Measurements from ENCODE around the gene SLC25A12. TPM values are rescaled to one million over a fixed set of nuclear protein-coding genes. Genes with fewer than 3 reads are reported as not detected.
A peak's percentile ranks its signal among the peaks of the same experiment; 100 is the strongest.
"Not testable (repeated sequence)": the region's sequence is repeated elsewhere in the genome, so short reads cannot be mapped to it uniquely, and the experiment has no call there.

The SLC25A12 gene
- total and polyA plus RNA-seq, 2 of the 13 experiments (the other 11 are each of a cell fraction or from before 2014, with no cell fraction given): 8.1 to 15.9 TPM

- TF ChIP-seq ATF7 (IDR thresholded peaks at IDR 0.05): no peak
- TF ChIP-seq ATF7 (CRISPR knock-in tag; IDR thresholded peaks at IDR 0.05): no peak
- no peak for TF ChIP-seq SMAD9 (CRISPR knock-in tag; IDR thresholded peaks at IDR 0.05)
Measured at GRCh38 chr2:171785450-171785849, 108.6 kb downstream of the SLC25A12 start (continued).

GRCh38 chr2:171778515-171778914 is 115.5 kb downstream of the SLC25A12 start:
- intact Hi-C loops (cut with micrococcal nuclease; ENCODE audit: unreplicated experiment): no loop called here
- DNase-seq (ENCODE audit: low spot score) (no peak), ATAC-seq (no peak), FAIRE-seq (no peak)
- BruUV-seq (replicated peaks): no TSS peak
- CTCF ChIA-PET (ENCODE audit: low intra/inter-chr PET ratio, low total read pairs): no interaction called here
- Histone ChIP-seq H3K4me1 (ENCODE audit: insufficient read depth, low read length) (peaks cover 6% of the 10 kb centered on the region; the same call in 1 of the 2 replicates), H3K4me3 (replicated peaks in 1 of 3; ENCODE audit: insufficient read depth in 1 of 3, low read depth in 2 of 3, low read length in 3 of 3) (no peak overlapping the region), H3K36me3 (replicated peaks in 1 of 2; ENCODE audit: control insufficient read depth in 1 of 2, insufficient read depth in 2 of 2, low read length in 2 of 2) (no peaks in the 10 kb centered on the region), H2AFZ (ENCODE audit: low read length) (no peak overlapping the region), H3K9ac (ENCODE audit: insufficient read depth, low read depth, low read length) (no peak overlapping the region), H3K79me2 (ENCODE audit: insufficient read depth, low read length) (no peaks in the 10 kb centered on the region), H3K4me2 (ENCODE audit: low read depth, low read length) (no peak overlapping the region), H4K20me1 (ENCODE audit: insufficient read depth, low read length) (no peaks in the 10 kb centered on the region), H3K27ac (ENCODE audit: extremely low read length, insufficient read depth, low read length) (no peak overlapping the region), H3K9me3 (ENCODE audit: low read length) (peaks cover 12% of the 10 kb centered on the region), H3K27me3 (ENCODE audit: control insufficient read depth in 1 of 2, insufficient read depth in 2 of 2, low read length in 2 of 2) (no peaks in the 10 kb centered on the region)
- no peak for TF ChIP-seq RARG (CRISPR knock-in tag; IDR thresholded peaks at IDR 0.05; ENCODE audit: low read depth)
- peak; percentile 99 for TF ChIP-seq ZNF564 (CRISPR knock-in tag; IDR thresholded peaks at IDR 0.05)
- TF ChIP-seq FOXJ3 (CRISPR knock-in tag; IDR thresholded peaks at IDR 0.05; ENCODE audit: borderline replicate concordance): no peak
- WGBS (ENCODE audit: low lambda C conversion rate): 96% methylated on average over 3 of the region's 3 CpGs
- in situ Hi-C loops (cut with HindIII; ENCODE audit: extremely low pct_ligation_motif_present, low pct_unique_long_range_greater_than_20kb): no loop called here
- POLR2A ChIA-PET: no interaction called here

GRCh38 chr2:171774581-171774980 is 119.5 kb downstream of the SLC25A12 start:
- FAIRE-seq; H3K36me3 ChIP-seq (replicated peaks in 1 of 2; ENCODE audit: control insufficient read depth in 1 of 2, insufficient read depth in 2 of 2, low read length in 2 of 2); H3K27me3 ChIP-seq (ENCODE audit: control insufficient read depth in 1 of 2, insufficient read depth in 2 of 2, low read length in 2 of 2); BruUV-seq (replicated peaks); H3K79me2 ChIP-seq (ENCODE audit: insufficient read depth, low read length); in situ Hi-C loops (cut with HindIII; ENCODE audit: extremely low pct_ligation_motif_present, low pct_unique_long_range_greater_than_20kb); H2AFZ ChIP-seq (ENCODE audit: low read length); H3K4me3 ChIP-seq (replicated peaks in 1 of 3; ENCODE audit: insufficient read depth in 1 of 3, low read depth in 2 of 3, low read length in 3 of 3); intact Hi-C loops (cut with micrococcal nuclease; ENCODE audit: unreplicated experiment); H3K4me2 ChIP-seq (ENCODE audit: low read depth, low read length); CTCF ChIA-PET (ENCODE audit: low intra/inter-chr PET ratio, low total read pairs); H3K27ac ChIP-seq (ENCODE audit: extremely low read length, insufficient read depth, low read length); H4K20me1 ChIP-seq (ENCODE audit: insufficient read depth, low read length); ATAC-seq; POLR2A ChIA-PET; DNase-seq (ENCODE audit: low spot score); H3K9ac ChIP-seq (ENCODE audit: insufficient read depth, low read depth, low read length): not testable (repeated sequence)
- Histone ChIP-seq H3K9me3 (ENCODE audit: low read length) (peaks cover 19% of the 10 kb centered on the region), H3K4me1 (ENCODE audit: insufficient read depth, low read length) (peaks cover 32% of the 10 kb centered on the region)
- 97% methylated on average over 19 of the region's 35 CpGs for WGBS (ENCODE audit: low lambda C conversion rate)
